GM19455 (cell line): Measurements from ENCODE around the gene DLGAP1.

Experiments
- ATAC-seq: cut with Tn5 transposase; IDR thresholded peaks from one replicate; pipeline ENCODE4 v1.9.1; 2021; ENCODE audit not compliant: unreplicated experiment

Gene DLGAP1

DNA sequence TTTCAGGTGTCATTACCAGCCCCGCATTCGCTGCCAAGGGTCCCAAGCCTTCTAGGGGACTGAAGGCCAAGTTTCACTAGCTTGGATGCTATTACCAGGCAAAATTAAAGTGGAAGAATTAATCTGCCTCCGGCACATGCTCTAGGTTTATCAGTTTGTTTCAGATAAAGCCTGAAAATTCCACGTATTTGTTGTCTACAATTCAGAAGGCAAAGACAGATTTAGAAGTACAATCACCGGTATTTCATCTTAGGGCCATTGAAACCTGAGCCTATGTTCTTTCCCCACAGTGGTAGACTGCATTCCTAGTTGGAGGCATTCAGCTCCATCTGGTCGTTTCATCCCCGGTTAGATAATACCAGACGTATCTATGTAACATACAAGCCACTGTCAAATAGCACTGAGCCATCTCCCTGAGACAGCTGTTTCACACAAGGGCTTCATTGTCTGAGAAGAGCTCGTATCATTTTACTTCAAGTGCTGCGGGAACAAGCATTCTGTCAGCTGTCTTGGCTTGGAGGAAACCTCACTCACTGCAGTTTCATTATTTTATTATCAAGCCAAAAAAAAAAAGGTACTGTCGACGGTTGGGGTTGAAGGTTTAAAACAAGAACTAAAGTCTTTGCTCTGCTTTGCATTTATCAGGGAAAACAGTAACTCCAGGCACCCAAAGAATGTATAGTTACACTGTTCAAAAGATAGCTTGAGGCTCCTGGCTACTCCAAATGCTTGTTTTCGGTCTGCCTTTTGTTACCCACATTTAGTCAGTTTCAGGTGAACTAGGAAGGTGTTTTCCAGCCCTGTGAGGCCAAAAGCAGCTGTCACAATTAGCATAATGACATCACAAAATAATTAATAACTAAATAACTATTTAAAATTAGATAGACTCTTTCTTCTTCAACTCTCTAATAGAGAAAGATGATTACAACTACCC, 928.4 kb downstream of the DLGAP1 start:
- no peak for ATAC-seq

DNA sequence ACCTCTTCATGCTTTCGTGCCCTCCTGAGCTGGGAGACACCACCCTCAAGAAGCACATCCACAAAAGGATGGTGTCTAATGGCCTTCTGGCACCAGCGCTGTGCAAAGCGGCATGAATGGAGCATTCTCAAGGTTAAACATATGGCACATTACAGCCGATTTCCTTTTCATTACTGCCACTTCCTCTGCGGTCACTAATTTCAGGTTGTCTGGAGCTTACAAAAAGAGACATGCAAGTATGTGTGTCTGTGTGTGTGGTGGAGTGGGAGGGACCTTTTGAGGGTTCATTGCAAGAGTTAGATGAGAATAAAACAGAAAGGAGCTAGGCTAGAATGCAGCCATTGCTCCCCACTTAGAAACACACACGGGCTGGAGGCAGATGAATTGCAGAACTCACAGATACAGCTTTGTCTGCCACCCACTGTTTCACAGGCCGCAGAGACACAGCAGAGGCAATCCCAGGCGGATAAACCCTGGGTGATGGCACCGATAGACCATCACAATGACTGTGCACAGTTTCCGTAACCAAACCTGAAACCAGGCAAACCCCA, 929.2 kb downstream of the DLGAP1 start:
- peak; percentile 74 for ATAC-seq

DNA sequence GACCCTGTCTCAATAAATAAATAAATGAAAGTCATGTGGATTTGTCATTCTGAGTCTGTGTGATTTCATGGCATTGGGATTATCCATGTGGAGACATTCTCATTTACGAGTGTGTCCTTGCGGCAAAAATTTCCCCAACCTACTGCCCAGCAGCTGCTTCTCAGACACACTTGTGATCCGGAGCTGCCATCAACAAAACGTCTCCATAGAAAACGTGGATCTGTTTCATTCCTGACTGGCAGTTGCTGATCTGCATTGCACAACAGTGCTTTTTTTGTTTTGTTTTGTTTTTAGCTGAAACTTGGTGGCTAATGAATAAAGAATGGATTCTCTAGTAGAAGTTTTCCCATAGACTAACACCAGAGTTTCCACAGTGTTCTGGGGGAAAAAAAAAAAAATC, 930.4 kb downstream of the DLGAP1 start:
- ATAC-seq, result no peak

DNA sequence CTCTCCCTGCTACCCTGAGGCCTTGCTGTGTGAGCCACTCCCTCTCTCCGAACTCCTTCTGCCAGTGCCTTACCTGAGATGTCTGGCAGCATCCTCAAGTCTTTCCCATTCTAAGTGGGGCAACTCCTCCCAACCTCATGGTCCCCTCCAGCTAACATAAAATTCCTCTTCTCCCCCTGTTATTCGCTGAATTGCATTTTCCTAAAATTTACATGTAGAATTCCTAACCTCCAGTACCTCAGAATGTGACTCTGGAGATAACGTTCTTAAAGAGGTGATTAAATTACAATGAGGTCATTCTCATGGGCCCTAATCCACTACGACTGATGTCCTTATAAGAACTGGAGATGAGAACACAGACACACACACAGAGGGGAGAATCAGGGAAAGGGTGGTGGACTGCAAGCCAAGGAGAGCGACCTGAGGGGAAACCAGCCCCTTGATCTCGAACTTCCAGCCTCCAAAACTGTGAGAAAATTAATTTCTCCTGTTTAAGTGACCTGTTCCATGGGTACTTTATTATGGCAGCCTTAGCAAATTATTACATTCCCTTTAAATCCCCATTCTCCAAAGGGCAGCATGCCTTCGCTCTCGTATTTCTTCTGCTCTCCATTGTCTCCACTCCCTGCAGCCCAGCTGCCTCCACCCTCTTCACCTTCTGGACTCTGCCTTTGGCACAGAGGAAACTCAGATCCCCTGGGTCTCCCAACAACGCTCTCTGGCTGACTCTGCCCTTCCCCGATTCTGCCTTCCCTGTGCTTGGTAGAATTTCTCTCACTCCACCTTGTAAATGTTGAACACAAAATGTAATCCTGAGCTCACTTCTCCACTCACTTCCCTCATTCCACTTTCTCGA, 934.6 kb downstream of the DLGAP1 start:
- no peak for ATAC-seq

- no peak for ATAC-seq
Measured at GRCh38 chr18:3514312-3515216, 940.5 kb downstream of the DLGAP1 start.

DNA sequence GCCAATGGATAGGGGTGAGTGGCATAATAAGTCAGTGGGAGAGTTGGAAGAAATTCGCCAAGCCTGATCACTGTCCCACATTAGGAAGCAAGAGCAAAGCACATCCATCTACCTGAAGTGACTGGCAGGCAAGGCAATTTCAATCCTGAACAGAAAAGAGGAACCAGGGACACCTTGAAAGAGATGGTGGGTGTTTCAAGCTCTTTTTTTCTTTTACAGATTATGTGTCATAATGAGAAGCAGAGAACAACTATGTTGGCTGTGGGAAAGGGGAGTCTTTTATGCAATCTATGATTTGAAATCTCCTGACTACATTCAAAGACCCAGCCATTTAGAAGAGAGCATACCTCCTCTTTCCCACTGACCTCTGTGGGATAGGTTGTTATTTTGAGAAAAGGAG, 941.6 kb downstream of the DLGAP1 start:
- peak; percentile 71 for ATAC-seq

DNA sequence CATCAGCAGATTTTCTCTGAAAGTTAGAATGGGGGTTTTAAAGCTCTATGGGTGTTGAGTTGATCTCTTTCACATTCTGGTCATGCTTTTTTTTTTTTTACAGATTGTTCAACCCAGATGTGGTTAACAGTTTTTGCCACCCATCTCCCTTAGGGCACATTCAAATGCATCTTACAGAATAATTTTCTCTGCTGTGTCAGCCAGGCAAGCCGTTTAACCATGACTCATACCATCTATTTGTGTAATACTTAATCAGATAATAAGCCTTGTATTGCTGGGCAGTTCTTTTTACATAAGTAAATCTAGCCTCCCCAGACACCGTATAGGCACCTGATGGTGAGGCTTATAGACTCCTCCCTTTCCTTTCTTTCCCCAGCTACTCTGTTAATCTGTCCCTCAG, 943.1 kb downstream of the DLGAP1 start:
- no peak for ATAC-seq

DNA sequence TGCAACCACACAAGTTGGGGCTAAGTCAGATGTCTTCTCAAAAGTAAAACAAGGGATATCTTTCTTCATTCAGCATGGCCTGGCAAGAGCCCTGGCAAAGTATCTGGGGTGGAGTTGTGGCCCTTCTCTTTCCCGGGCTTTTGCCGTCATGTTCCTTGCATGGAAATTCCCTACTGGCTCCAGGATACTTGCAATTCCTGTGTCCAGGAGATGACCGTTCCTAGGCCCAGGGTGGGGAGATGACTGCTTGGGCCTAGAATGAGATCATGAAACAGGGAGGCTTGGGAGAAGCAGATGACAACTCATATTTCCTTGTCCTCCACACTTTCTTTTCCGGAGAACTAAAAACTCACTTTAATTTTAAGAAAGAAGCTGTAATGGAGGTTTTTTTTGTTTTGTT, 944.2 kb downstream of the DLGAP1 start:
- no peak for ATAC-seq

- no peak for ATAC-seq
Measured at GRCh38 chr18:3510024-3510423, 945.1 kb downstream of the DLGAP1 start.

- ATAC-seq, result no peak
Measured at GRCh38 chr18:3508576-3509549, 946.2 kb downstream of the DLGAP1 start.

DNA sequence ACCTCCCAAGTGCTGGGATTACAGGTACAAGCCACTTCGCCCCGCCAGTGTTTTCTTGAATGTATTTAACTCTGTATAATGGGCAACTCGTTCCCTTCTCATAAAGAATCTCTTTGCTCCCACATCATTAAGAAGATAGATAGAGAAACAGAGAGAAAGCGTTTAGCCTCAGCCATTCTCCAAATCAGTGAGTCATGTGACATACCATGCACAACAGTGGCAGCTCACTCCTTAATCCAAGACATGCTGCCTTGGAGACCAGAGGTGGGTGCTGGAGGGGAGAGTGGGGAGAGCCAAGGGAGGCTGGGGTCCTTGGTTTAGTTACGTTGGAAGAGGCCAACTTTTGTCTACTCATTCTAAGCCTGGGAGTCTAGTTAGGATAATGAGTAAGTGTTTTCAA, 950.5 kb downstream of the DLGAP1 start:
- no peak for ATAC-seq

DNA sequence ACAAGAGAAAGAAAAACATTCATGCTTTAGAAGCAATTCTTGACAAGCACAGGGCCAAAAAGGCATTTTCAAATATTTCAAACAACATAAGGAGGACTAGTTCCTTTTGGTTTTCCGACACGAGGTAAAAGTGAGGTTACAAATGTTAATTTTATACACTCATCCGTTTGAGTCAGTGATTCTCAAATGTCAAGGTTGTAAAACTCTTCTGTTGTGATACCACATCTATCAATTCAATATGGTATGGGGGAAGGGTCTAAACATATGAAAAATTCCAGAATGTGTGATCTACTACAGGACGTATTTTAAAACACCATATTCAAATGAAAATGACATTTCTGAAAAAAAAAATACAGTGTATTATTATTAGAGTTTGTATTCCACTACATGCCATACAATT, 952.5 kb downstream of the DLGAP1 start:
- no peak for ATAC-seq

GRCh38 chr18:3500016-3500415, 955.1 kb downstream of the DLGAP1 start:
- no peak for ATAC-seq

DNA sequence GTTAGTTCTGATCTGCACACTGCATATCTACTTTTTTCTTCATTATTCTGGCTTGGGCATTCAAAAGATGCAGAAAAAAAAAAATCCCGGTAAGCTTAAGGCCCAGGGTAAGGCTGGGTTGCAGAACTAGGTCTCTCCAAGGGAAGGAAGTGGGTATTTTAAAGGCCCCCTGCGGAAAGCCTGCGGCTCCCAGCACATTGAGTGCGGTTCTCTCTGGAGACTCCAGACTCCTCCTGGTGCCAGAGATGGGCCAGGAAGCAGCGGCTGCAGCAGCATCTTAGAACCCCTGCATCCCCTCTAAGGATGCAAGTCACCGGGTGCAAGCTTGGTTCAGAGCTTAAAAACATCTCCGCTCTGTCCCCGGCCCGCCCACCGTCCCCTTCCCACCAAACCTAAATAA, 955.6 kb downstream of the DLGAP1 start:
- ATAC-seq, result no peak

DNA sequence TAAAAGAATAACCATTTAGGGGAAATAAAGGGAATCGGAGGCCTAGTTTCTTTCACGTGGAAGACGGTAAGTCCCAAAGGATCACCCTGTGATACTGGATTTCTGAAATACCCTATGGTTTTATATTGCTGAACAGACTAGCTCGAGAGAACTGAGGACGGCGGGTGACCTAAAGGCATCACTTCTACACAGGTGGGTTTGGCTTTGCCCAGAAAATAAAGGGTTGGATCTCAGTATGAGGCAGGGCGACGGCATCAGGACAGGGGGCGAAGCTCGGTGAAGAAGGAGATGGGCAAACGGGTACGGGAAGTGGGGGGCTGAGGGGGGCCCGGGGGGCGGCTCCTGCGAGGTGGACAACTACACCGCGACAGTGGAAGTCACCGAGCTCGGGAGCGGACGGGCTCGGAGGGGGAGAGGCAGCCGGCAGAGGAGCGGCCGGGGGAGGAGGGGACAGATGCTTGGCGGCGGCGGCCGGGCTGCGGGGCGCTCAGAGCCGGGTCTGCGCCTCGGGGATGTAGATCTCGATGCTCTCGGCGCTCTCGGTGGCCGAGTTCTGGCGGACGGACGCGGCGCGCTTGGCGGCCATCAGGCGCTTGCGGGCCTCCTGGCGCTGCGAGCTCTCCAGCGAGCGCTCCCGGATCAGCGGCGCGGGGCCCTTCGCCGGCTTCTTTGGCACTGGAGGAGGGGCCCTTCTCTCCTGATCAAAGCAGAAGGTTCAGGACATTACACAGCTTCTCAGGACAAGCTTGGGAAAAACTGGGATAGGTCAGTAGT, 956.2 kb downstream of the DLGAP1 start:
- no peak for ATAC-seq

- ATAC-seq, result no peak
Measured at GRCh38 chr18:3495691-3496430, 959.2 kb downstream of the DLGAP1 start.

GRCh38 chr18:3494569-3494968, 960.5 kb downstream of the DLGAP1 start:
- ATAC-seq, result no peak

DNA sequence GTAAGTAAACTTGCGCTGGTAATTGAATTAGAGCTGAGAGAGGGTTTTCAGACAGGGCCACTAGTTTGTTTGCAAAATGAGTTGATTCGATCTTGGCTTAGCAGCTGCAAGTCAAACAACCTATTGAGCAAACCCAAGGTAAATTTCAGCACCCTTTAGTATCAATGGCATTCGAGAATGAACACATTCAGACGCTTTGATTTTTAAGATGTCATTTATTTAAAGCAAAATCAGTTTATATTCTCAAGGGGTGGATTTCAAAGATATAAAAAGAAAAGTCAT, 960.9 kb downstream of the DLGAP1 start:
- no peak for ATAC-seq
